RWPE1 (cell line): Measurements from ENCODE around the gene TNIP1.

Source experiments
- CTCF ChIA-PET: fragments of 350-600 bp; sonication (Branson Sonifier 250); formaldehyde crosslinking; extraction: SDS; loops from one replicate; lab custom pipeline; 2021; lab: Yijun Ruan, JAX
- POLR2A ChIA-PET: fragments of 400-600 bp; formaldehyde crosslinking; extraction: SDS; loops from one replicate; lab custom pipeline; 2020; ENCODE audit warnings: antibody characterized with exemption; ENCODE audit not compliant: low non-redundant PET; lab: Yijun Ruan, JAX
- DNase-seq: peaks from one replicate; pipeline ENCODE4 v3.0.0; 2012; ENCODE audit warnings: low spot score
- H3K27ac ChIP-seq: fragments of 450-650 bp; 2 replicates; pipeline ENCODE4 v1.5.1; 2017
- CTCF ChIP-seq: fragments of 450-650 bp; conservative IDR thresholded peaks from 2 replicates; pipeline ENCODE4 v1.5.1; 2017; ENCODE audit warnings: low read depth, mild to moderate bottlenecking

Gene TNIP1

GRCh38 chr5:151101746-151102145 is 20.9 kb upstream of the TNIP1 start:
- CTCF ChIA-PET: interaction anchor here (0.6 to 1.5 kb wide), 4 partner anchors 9 to 172 kb away, joined by 3 read pairs; no protein-coding TSS in a partner anchor
- no peak overlapping the region for H3K27ac ChIP-seq
- DNase-seq: no peak
- POLR2A ChIA-PET: no interaction called here
- TF ChIP-seq CTCF: no peak

GRCh38 chr5:151101151-151101550 is 20.3 kb upstream of the TNIP1 start:
- POLR2A ChIA-PET: no interaction called here
- DNase-seq: no peak
- H3K27ac ChIP-seq: no peak overlapping the region
- no peak for TF ChIP-seq CTCF
- CTCF ChIA-PET: interaction anchor here (0.6 to 1.5 kb wide), 3 partner anchors 14 to 173 kb away, joined by 3 read pairs; no protein-coding TSS in a partner anchor

- TF ChIP-seq CTCF: no peak
- CTCF ChIA-PET: interaction anchor here (1.5 kb wide), 1 partner anchor 15 kb away, joined by 3 read pairs; no protein-coding TSS in a partner anchor
- no peak overlapping the region for H3K27ac ChIP-seq
- DNase-seq: no peak
- POLR2A ChIA-PET: no interaction called here
Measured at GRCh38 chr5:151100681-151101080, 19.8 kb upstream of the TNIP1 start.

GRCh38 chr5:151098768-151099121 is 17.9 kb upstream of the TNIP1 start:
- CTCF ChIA-PET: interaction anchor here (0.6 to 2.5 kb wide), 5 partner anchors 17 to 50 kb away, joined by 3 to 10 read pairs (median 3); partner anchors contain the start of gene TNIP1

GRCh38 chr5:151097820-151098767 is 17.3 kb upstream of the TNIP1 start:
- H3K27ac ChIP-seq: no peak overlapping the region
- ChIA-PET POLR2A (no interaction called here), CTCF (interaction anchor here (0.6 to 2.5 kb wide), 7 partner anchors 9 to 50 kb away, joined by 3 to 10 read pairs (median 3); partner anchors contain the start of gene TNIP1)
- no peak for TF ChIP-seq CTCF
- no peak for DNase-seq

More at GRCh38 chr5:151098768-151099121, 17.9 kb upstream of the TNIP1 start:
- POLR2A ChIA-PET: no interaction called here
- H3K27ac ChIP-seq: no peak overlapping the region
- no peak for TF ChIP-seq CTCF
- no peak for DNase-seq

GRCh38 chr5:151097061-151097460 is 16.2 kb upstream of the TNIP1 start:
- no peak for TF ChIP-seq CTCF

More at GRCh38 chr5:151097061-151097460, 16.2 kb upstream of the TNIP1 start:
- ChIA-PET POLR2A (no interaction called here), CTCF (interaction anchor here (0.7 to 1.3 kb wide), 3 partner anchors 8 to 48 kb away, joined by 3 to 6 read pairs (median 4); no protein-coding TSS in a partner anchor)
- no peak overlapping the region for H3K27ac ChIP-seq
- DNase-seq: no peak
